B cell (primary cell): ENCODE data around the gene SRRM2. TPM values are rescaled to one million over a fixed set of nuclear protein-coding genes. Genes with fewer than 3 reads are reported as not detected.

Experiments
- ATAC-seq: fragments of 200-7000 bp; cut with Tn5 transposase; one replicate; pipeline ENCODE4 v1.10.0; 2021; ENCODE audit warnings: low read depth, mild to moderate bottlenecking, moderate number of reproducible peaks, moderate library complexity
- CTCF ChIA-PET: fragments of 350-600 bp; sonication (Branson Sonifier 250); formaldehyde crosslinking; loops from one replicate; lab custom pipeline; 2021; ENCODE audit warnings: antibody characterized with exemption, inconsistent platforms; lab: Charles Lee
- POLR2A ChIA-PET: fragments of 350-600 bp; sonication (Branson Sonifier 250); formaldehyde crosslinking; loops from one replicate; lab custom pipeline; 2021; ENCODE audit warnings: antibody characterized with exemption; lab: Charles Lee
- DNase-seq: peaks from one replicate; pipeline ENCODE4 v3.0.0; 2013
- H2AFZ ChIP-seq: 2 replicates; pipeline ENCODE4 v1.6.1; 2012; ENCODE audit warnings: mild to moderate bottlenecking, low read depth, low read length; ENCODE audit not compliant: insufficient read depth, poor library complexity, severe bottlenecking
- H3K27ac ChIP-seq, 2 donors: 1 replicate in 1 of 2; 2 replicates in 1 of 2; pipeline ENCODE4 v1.5.1; 2012 to 2013; ENCODE audit warnings: low read length in 2 of 2, mild to moderate bottlenecking in 2 of 2, moderate library complexity in 1 of 2
- H3K27me3 ChIP-seq, 4 experiments: fragments of 200-600 bp in 1 of 4; sonication (generic) in 1 of 4; replicated peaks in 1 of 4; 1 replicate in 2 of 4; 2 replicates in 2 of 4; pipeline versions ENCODE4 v1.6.1 to v1.7.0; 2013 to 2016; ENCODE audit warnings: low read length in 3 of 4, mild to moderate bottlenecking in 2 of 4, mixed read lengths in 1 of 4, moderate library complexity in 1 of 4; ENCODE audit not compliant: insufficient read depth in 4 of 4, control insufficient read depth in 3 of 4; ENCODE audit errors: control extremely low read depth in 1 of 4
- H3K36me3 ChIP-seq, 2 experiments: replicated peaks in 1 of 2; 1 replicate in 1 of 2; 2 replicates in 1 of 2; pipeline versions ENCODE4 v1.6.1 to v1.7.1; 2013; ENCODE audit warnings: low read length in 1 of 2; ENCODE audit not compliant: insufficient read depth in 2 of 2, control insufficient read depth in 1 of 2; ENCODE audit errors: control extremely low read depth in 1 of 2, extremely low read depth in 1 of 2
- H3K4me1 ChIP-seq, 2 donors: fragments of 200-600 bp in 1 of 2; sonication (generic) in 1 of 2; 1 replicate in 1 of 2; 2 replicates in 1 of 2; pipeline versions ENCODE4 v1.5.1 to v1.6.1; 2013 to 2017; ENCODE audit warnings: low read length in 2 of 2; ENCODE audit not compliant: control insufficient read depth in 2 of 2, insufficient read depth in 2 of 2
- H3K4me2 ChIP-seq: replicated peaks from 2 replicates; pipeline ENCODE3; 2012; ENCODE audit warnings: mild to moderate bottlenecking, low read depth, low read length; ENCODE audit not compliant: poor library complexity, severe bottlenecking
- H3K4me3 ChIP-seq, 5 experiments: fragments of 200-600 bp in 1 of 5; sonication (generic) in 1 of 5; 1 replicate in 3 of 5; 2 replicates in 2 of 5; pipeline versions ENCODE4 v1.5.1 to v1.7.0; 2011 to 2016; ENCODE audit warnings: low read length in 4 of 5, mild to moderate bottlenecking in 4 of 5, low read depth in 2 of 5, control low read depth in 1 of 5, moderate library complexity in 1 of 5; ENCODE audit not compliant: insufficient read depth in 1 of 5; ENCODE audit errors: control extremely low read depth in 1 of 5, extremely low read depth in 1 of 5
- H3K79me2 ChIP-seq: fragments of 200-600 bp; sonication (generic); one replicate; pipeline ENCODE4 v1.6.0; 2016; ENCODE audit warnings: low read length; ENCODE audit not compliant: control insufficient read depth, insufficient read depth
- H3K9ac ChIP-seq: fragments of 200-600 bp; sonication (generic); 2 replicates; pipeline ENCODE4 v1.6.1; 2017; ENCODE audit warnings: mild to moderate bottlenecking, low read length, moderate library complexity
- H3K9me3 ChIP-seq, 3 donors: one replicate each; pipeline versions ENCODE4 v1.6.1 to v1.7.1; 2013; ENCODE audit warnings: low read length in 2 of 3; ENCODE audit not compliant: control insufficient read depth in 2 of 3, insufficient read depth in 1 of 3; ENCODE audit errors: control extremely low read depth in 1 of 3
- H4K20me1 ChIP-seq: 2 replicates; pipeline ENCODE4 v1.6.0; 2012; ENCODE audit warnings: mild to moderate bottlenecking, low read length; ENCODE audit not compliant: insufficient read depth, control insufficient read depth, poor library complexity, severe bottlenecking
- H3K27ac Mint-ChIP-seq: one replicate; pipeline ENCODE4 v1.8.0; 2021; ENCODE audit warnings: mixed read lengths
- H3K27me3 Mint-ChIP-seq: one replicate; pipeline ENCODE4 v1.8.0; 2021; ENCODE audit warnings: mixed read lengths
- H3K4me1 Mint-ChIP-seq: one replicate; pipeline ENCODE4 v1.8.0; 2021; ENCODE audit warnings: mixed read lengths
- H3K4me3 Mint-ChIP-seq: one replicate; pipeline ENCODE4 v1.8.0; 2021; ENCODE audit warnings: mixed read lengths
- H3K9me3 Mint-ChIP-seq: one replicate; pipeline ENCODE4 v1.8.0; 2022; ENCODE audit warnings: mixed read lengths; ENCODE audit not compliant: insufficient read depth
- EZH2 ChIP-seq: IDR thresholded peaks from 2 replicates; pipeline ENCODE4 v1.6.1; 2012; ENCODE audit warnings: borderline replicate concordance, low read depth, mild to moderate bottlenecking, moderate library complexity, low read length; ENCODE audit not compliant: insufficient read depth, poor library complexity, severe bottlenecking
- WGBS: methylation state at CpG from one replicate; pipeline ENCODE4 v1.1.5; 2013; ENCODE audit warnings: missing lambda C conversion rate; ENCODE audit not compliant: insufficient coverage; 5-methylcytosine and 5-hydroxymethylcytosine counted together
- intact Hi-C: fragments of 100-400 bp; cut with micrococcal nuclease; formaldehyde crosslinking; loops from one replicate; pipeline ENCODE4 v1.10.0; 2022
- polyA plus RNA-seq: library from polyadenylated mRNA; depleted of rRNA; stranded (reverse); fragments of >200 nt; gene quantifications from 2 replicates; pipeline ENCODE4 v1.2.3, GENCODE V29; 2012
- total RNA-seq, 2 donors: library from RNA; stranded (reverse); fragments of 120-200 nt in 1 of 2; gene quantifications; 1 replicate in 1 of 2; 2 replicates in 1 of 2; pipeline versions ENCODE4 v1.2.3 to v1.2.4, GENCODE V29; 2013 to 2022
- TF ChIP-seq, protein P1 (sequence below): fragments of 200-600 bp; IDR thresholded peaks from one replicate; pipeline ENCODE4 v1.8.0; 2022; ENCODE audit warnings: antibody characterized with exemption, mild to moderate bottlenecking

SRRM2 gene
- total and polyA plus RNA-seq, 2 donors (not counting 1 experiment from before 2014, with no cell fraction given), result 1,485 to 1,879 TPM

DNA sequence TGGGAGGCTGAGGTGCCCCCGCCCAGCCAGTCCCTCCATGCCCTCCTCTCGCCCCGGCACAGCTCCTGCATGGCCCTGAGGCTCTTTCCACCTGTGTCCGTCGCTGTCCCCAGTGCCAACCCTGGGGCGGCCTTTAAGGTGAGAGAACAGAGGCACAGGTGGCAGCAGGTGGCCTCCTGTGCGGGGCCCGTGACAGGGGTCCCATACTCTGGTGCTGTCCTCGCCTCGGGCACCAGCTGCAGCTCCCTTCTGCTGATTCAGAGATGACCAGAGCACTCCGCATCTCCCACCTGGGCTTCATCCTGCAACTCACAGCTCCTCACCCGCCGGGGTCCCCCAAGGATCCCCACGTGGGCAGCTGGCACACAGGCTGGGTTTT, 40.4 kb upstream of the SRRM2 start:
- no peak for DNase-seq
- Histone ChIP-seq H2AFZ (no peak overlapping the region), H3K9ac (no peak overlapping the region), H3K4me2 (no peak overlapping the region), H3K4me1 (peaks cover 4 to 10% of the 10 kb centered on the region in 2 donors), H3K36me3 (peaks cover 0 to 17% of the 10 kb centered on the region in 2 experiments), H3K9me3 (peaks cover 0 to 3% (median 0%) of the 10 kb centered on the region in 3 donors), H3K4me3 (no peak overlapping the region), H3K27me3 (no peaks in the 10 kb centered on the region), H4K20me1 (peaks cover 21% of the 10 kb centered on the region), H3K79me2 (no peaks in the 10 kb centered on the region), H3K27ac (no peak overlapping the region)
- ChIA-PET CTCF (no interaction called here), POLR2A (no interaction called here)
- no peak for ATAC-seq
- TF ChIP-seq EZH2, result no peak
- TF ChIP-seq, protein P1, sequence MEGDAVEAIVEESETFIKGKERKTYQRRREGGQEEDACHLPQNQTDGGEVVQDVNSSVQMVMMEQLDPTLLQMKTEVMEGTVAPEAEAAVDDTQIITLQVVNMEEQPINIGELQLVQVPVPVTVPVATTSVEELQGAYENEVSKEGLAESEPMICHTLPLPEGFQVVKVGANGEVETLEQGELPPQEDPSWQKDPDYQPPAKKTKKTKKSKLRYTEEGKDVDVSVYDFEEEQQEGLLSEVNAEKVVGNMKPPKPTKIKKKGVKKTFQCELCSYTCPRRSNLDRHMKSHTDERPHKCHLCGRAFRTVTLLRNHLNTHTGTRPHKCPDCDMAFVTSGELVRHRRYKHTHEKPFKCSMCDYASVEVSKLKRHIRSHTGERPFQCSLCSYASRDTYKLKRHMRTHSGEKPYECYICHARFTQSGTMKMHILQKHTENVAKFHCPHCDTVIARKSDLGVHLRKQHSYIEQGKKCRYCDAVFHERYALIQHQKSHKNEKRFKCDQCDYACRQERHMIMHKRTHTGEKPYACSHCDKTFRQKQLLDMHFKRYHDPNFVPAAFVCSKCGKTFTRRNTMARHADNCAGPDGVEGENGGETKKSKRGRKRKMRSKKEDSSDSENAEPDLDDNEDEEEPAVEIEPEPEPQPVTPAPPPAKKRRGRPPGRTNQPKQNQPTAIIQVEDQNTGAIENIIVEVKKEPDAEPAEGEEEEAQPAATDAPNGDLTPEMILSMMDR, result no peak
- intact Hi-C loops, result no loop called here
- Mint-ChIP-seq H3K27ac (no peak overlapping the region), H3K27me3 (peaks cover 4% of the 10 kb centered on the region), H3K4me1 (peaks cover 7% of the 10 kb centered on the region), H3K9me3 (no peaks in the 10 kb centered on the region), H3K4me3 (no peak overlapping the region)
- WGBS, result 88% methylated on average over 10 of the region's 14 CpGs

DNA sequence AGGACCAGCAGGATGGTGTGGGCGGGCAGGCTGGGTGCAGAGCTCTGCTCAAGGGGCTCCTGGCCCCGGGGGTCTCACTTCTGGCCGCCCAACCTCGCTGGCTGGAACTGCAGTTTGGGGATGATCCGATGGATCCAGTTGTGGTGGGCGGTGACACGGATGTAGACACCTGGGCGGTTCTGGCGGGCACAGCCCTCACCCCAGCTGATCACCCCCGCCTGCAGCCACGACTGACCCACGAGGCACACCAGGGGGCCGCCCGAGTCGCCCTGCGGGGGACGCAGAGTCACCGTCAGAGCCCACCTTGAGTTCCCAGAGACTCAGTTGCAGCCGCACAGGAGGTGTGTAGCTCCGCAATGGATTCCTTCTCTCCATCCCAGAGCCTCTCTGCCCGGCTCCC, 39.9 kb upstream of the SRRM2 start:
- peaks cover 0 to 3% (median 0%) of the 10 kb centered on the region in 3 donors for H3K9me3 ChIP-seq
- H3K4me2 ChIP-seq, result no peak overlapping the region
- no peak overlapping the region for H3K4me3 ChIP-seq
- TF ChIP-seq, protein P1, result no peak
- no peak for TF ChIP-seq EZH2
- H4K20me1 ChIP-seq, result peaks cover 18% of the 10 kb centered on the region
- POLR2A ChIA-PET, result no interaction called here
- no peak overlapping the region for H2AFZ ChIP-seq
- H3K4me1 Mint-ChIP-seq, result peaks cover 7% of the 10 kb centered on the region
- H3K27me3 ChIP-seq, result no peaks in the 10 kb centered on the region
- no peak for DNase-seq
- H3K4me3 Mint-ChIP-seq, result no peak overlapping the region
- H3K27me3 Mint-ChIP-seq, result peaks cover 4% of the 10 kb centered on the region
- no peaks in the 10 kb centered on the region for H3K9me3 Mint-ChIP-seq
- peaks cover 0 to 15% of the 10 kb centered on the region in 2 experiments for H3K36me3 ChIP-seq
- H3K27ac ChIP-seq, result no peak overlapping the region
- intact Hi-C loops, result no loop called here
- CTCF ChIA-PET, result no interaction called here
- H3K27ac Mint-ChIP-seq, result no peak overlapping the region
- H3K79me2 ChIP-seq, result no peaks in the 10 kb centered on the region
- WGBS, result 85% methylated on average over 18 of the region's 21 CpGs
- H3K4me1 ChIP-seq, result peaks cover 4 to 10% of the 10 kb centered on the region in 2 donors
- no peak overlapping the region for H3K9ac ChIP-seq
- no peak for ATAC-seq
